B cell (primary cell): ENCODE measurements around the gene HEXIM1. TPM values are rescaled to one million over a fixed set of nuclear protein-coding genes. Genes with fewer than 3 reads are reported as not detected.

ENCODE experiments used
- ATAC-seq: fragments of 200-7000 bp; cut with Tn5 transposase; one replicate; pipeline ENCODE4 v1.10.0; 2021; ENCODE audit warnings: low read depth, mild to moderate bottlenecking, moderate number of reproducible peaks, moderate library complexity
- CTCF ChIA-PET: fragments of 350-600 bp; sonication (Branson Sonifier 250); formaldehyde crosslinking; loops from one replicate; lab custom pipeline; 2021; ENCODE audit warnings: antibody characterized with exemption, inconsistent platforms; lab: Charles Lee
- POLR2A ChIA-PET: fragments of 350-600 bp; sonication (Branson Sonifier 250); formaldehyde crosslinking; loops from one replicate; lab custom pipeline; 2021; ENCODE audit warnings: antibody characterized with exemption; lab: Charles Lee
- DNase-seq: peaks from one replicate; pipeline ENCODE4 v3.0.0; 2013
- H2AFZ ChIP-seq: 2 replicates; pipeline ENCODE4 v1.6.1; 2012; ENCODE audit warnings: mild to moderate bottlenecking, low read depth, low read length; ENCODE audit not compliant: insufficient read depth, poor library complexity, severe bottlenecking
- H3K27ac ChIP-seq, 2 donors: 1 replicate in 1 of 2; 2 replicates in 1 of 2; pipeline ENCODE4 v1.5.1; 2012 to 2013; ENCODE audit warnings: low read length in 2 of 2, mild to moderate bottlenecking in 2 of 2, moderate library complexity in 1 of 2
- H3K27me3 ChIP-seq, 4 experiments: fragments of 200-600 bp in 1 of 4; sonication (generic) in 1 of 4; replicated peaks in 1 of 4; 1 replicate in 2 of 4; 2 replicates in 2 of 4; pipeline versions ENCODE4 v1.6.1 to v1.7.0; 2013 to 2016; ENCODE audit warnings: low read length in 3 of 4, mild to moderate bottlenecking in 2 of 4, mixed read lengths in 1 of 4, moderate library complexity in 1 of 4; ENCODE audit not compliant: insufficient read depth in 4 of 4, control insufficient read depth in 3 of 4; ENCODE audit errors: control extremely low read depth in 1 of 4
- H3K36me3 ChIP-seq, 2 experiments: replicated peaks in 1 of 2; 1 replicate in 1 of 2; 2 replicates in 1 of 2; pipeline versions ENCODE4 v1.6.1 to v1.7.1; 2013; ENCODE audit warnings: low read length in 1 of 2; ENCODE audit not compliant: insufficient read depth in 2 of 2, control insufficient read depth in 1 of 2; ENCODE audit errors: control extremely low read depth in 1 of 2, extremely low read depth in 1 of 2
- H3K4me1 ChIP-seq, 2 donors: fragments of 200-600 bp in 1 of 2; sonication (generic) in 1 of 2; 1 replicate in 1 of 2; 2 replicates in 1 of 2; pipeline versions ENCODE4 v1.5.1 to v1.6.1; 2013 to 2017; ENCODE audit warnings: low read length in 2 of 2; ENCODE audit not compliant: control insufficient read depth in 2 of 2, insufficient read depth in 2 of 2
- H3K4me2 ChIP-seq: replicated peaks from 2 replicates; pipeline ENCODE3; 2012; ENCODE audit warnings: mild to moderate bottlenecking, low read depth, low read length; ENCODE audit not compliant: poor library complexity, severe bottlenecking
- H3K4me3 ChIP-seq, 5 experiments: fragments of 200-600 bp in 1 of 5; sonication (generic) in 1 of 5; 1 replicate in 3 of 5; 2 replicates in 2 of 5; pipeline versions ENCODE4 v1.5.1 to v1.7.0; 2011 to 2016; ENCODE audit warnings: low read length in 4 of 5, mild to moderate bottlenecking in 4 of 5, low read depth in 2 of 5, control low read depth in 1 of 5, moderate library complexity in 1 of 5; ENCODE audit not compliant: insufficient read depth in 1 of 5; ENCODE audit errors: control extremely low read depth in 1 of 5, extremely low read depth in 1 of 5
- H3K79me2 ChIP-seq: fragments of 200-600 bp; sonication (generic); one replicate; pipeline ENCODE4 v1.6.0; 2016; ENCODE audit warnings: low read length; ENCODE audit not compliant: control insufficient read depth, insufficient read depth
- H3K9ac ChIP-seq: fragments of 200-600 bp; sonication (generic); 2 replicates; pipeline ENCODE4 v1.6.1; 2017; ENCODE audit warnings: mild to moderate bottlenecking, low read length, moderate library complexity
- H3K9me3 ChIP-seq, 3 donors: one replicate each; pipeline versions ENCODE4 v1.6.1 to v1.7.1; 2013; ENCODE audit warnings: low read length in 2 of 3; ENCODE audit not compliant: control insufficient read depth in 2 of 3, insufficient read depth in 1 of 3; ENCODE audit errors: control extremely low read depth in 1 of 3
- H4K20me1 ChIP-seq: 2 replicates; pipeline ENCODE4 v1.6.0; 2012; ENCODE audit warnings: mild to moderate bottlenecking, low read length; ENCODE audit not compliant: insufficient read depth, control insufficient read depth, poor library complexity, severe bottlenecking
- H3K27ac Mint-ChIP-seq: one replicate; pipeline ENCODE4 v1.8.0; 2021; ENCODE audit warnings: mixed read lengths
- H3K27me3 Mint-ChIP-seq: one replicate; pipeline ENCODE4 v1.8.0; 2021; ENCODE audit warnings: mixed read lengths
- H3K4me1 Mint-ChIP-seq: one replicate; pipeline ENCODE4 v1.8.0; 2021; ENCODE audit warnings: mixed read lengths
- H3K4me3 Mint-ChIP-seq: one replicate; pipeline ENCODE4 v1.8.0; 2021; ENCODE audit warnings: mixed read lengths
- H3K9me3 Mint-ChIP-seq: one replicate; pipeline ENCODE4 v1.8.0; 2022; ENCODE audit warnings: mixed read lengths; ENCODE audit not compliant: insufficient read depth
- CTCF ChIP-seq: fragments of 200-600 bp; IDR thresholded peaks from one replicate; pipeline ENCODE4 v1.8.0; 2022; ENCODE audit warnings: antibody characterized with exemption, mild to moderate bottlenecking
- EZH2 ChIP-seq: IDR thresholded peaks from 2 replicates; pipeline ENCODE4 v1.6.1; 2012; ENCODE audit warnings: borderline replicate concordance, low read depth, mild to moderate bottlenecking, moderate library complexity, low read length; ENCODE audit not compliant: insufficient read depth, poor library complexity, severe bottlenecking
- WGBS: methylation state at CpG from one replicate; pipeline ENCODE4 v1.1.5; 2013; ENCODE audit warnings: missing lambda C conversion rate; ENCODE audit not compliant: insufficient coverage; 5-methylcytosine and 5-hydroxymethylcytosine counted together
- intact Hi-C: fragments of 100-400 bp; cut with micrococcal nuclease; formaldehyde crosslinking; loops from one replicate; pipeline ENCODE4 v1.10.0; 2022
- polyA plus RNA-seq: library from polyadenylated mRNA; depleted of rRNA; stranded (reverse); fragments of >200 nt; gene quantifications from 2 replicates; pipeline ENCODE4 v1.2.3, GENCODE V29; 2012
- total RNA-seq, 2 donors: library from RNA; stranded (reverse); fragments of 120-200 nt in 1 of 2; gene quantifications; 1 replicate in 1 of 2; 2 replicates in 1 of 2; pipeline versions ENCODE4 v1.2.3 to v1.2.4, GENCODE V29; 2013 to 2022

HEXIM1 gene
- total and polyA plus RNA-seq, 2 donors (not counting 1 experiment from before 2014, with no cell fraction given) = 23.7 to 48.9 TPM

- POLR2A ChIA-PET = no interaction called here
- Histone ChIP-seq H3K9me3 (no peaks in the 10 kb centered on the region), H3K4me2 (no peak overlapping the region), H3K9ac (no peak overlapping the region), H2AFZ (no peak overlapping the region), H3K36me3 (no peaks in the 10 kb centered on the region), H3K79me2 (no peaks in the 10 kb centered on the region), H3K27ac (no peak overlapping the region), H3K4me1 (peaks cover 7 to 9% of the 10 kb centered on the region in 2 donors), H3K27me3 (peaks cover 0 to 2% (median 0%) of the 10 kb centered on the region in 4 experiments), H3K4me3 (no peak overlapping the region), H4K20me1 (no peaks in the 10 kb centered on the region)
- no peaks in the 10 kb centered on the region for H3K9me3 Mint-ChIP-seq
- H3K27ac Mint-ChIP-seq = no peak overlapping the region
- H3K4me1 Mint-ChIP-seq = peaks cover 6% of the 10 kb centered on the region
- H3K27me3 Mint-ChIP-seq = no peaks in the 10 kb centered on the region
- H3K4me3 Mint-ChIP-seq = no peak overlapping the region
- 96% methylated on average over 4 of the region's 7 CpGs for WGBS
- CTCF ChIA-PET = interaction anchor here (1.4 kb wide), 1 partner anchor 20 kb away, joined by 6 read pairs; no protein-coding TSS in a partner anchor
- DNase-seq = no peak
- TF ChIP-seq EZH2 (no peak), CTCF (no peak)
- no peak for ATAC-seq
- intact Hi-C loops = no loop called here
These were observed 29.3 kb downstream of the HEXIM1 start for GRCh38 chr17:45177563-45177962.

DNA sequence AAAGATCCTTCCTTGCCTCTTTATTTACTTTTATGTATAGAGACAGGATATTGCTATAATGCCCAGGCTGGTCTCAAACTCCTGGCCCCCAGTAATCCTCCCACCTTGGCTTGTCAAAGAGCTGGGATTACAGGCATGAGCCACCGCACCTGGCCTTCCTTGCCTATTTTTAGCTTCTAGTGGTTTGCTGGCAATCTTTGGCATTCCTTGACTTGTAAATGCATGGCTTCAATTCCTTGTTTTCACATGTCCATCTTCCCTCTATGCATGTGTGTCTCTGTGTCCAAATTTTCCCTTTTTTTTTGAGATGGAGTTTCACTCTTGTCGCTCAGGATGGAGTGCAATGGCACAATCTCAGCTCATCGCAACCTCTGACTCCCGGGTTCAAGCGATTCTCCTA lies 35.9 kb downstream of the HEXIM1 start:
- no peak overlapping the region for H3K4me3 ChIP-seq
- intact Hi-C loops = no loop called here
- no peak for ATAC-seq

More for the DNA sequence above, 35.9 kb downstream of the HEXIM1 start:
- no peak overlapping the region for H3K27ac ChIP-seq
- no peaks in the 10 kb centered on the region for H3K36me3 ChIP-seq
- no peak overlapping the region for H3K4me2 ChIP-seq
- H3K4me1 Mint-ChIP-seq = no peaks in the 10 kb centered on the region
- H3K4me3 Mint-ChIP-seq = no peak overlapping the region
- H3K9me3 ChIP-seq = no peaks in the 10 kb centered on the region
- ChIA-PET POLR2A (no interaction called here), CTCF (interaction anchor here (0.9 to 1.4 kb wide), 2 partner anchors 13 to 49 kb away, joined by 3 to 5 read pairs; partner anchors contain the start of gene ACBD4)
- H3K9me3 Mint-ChIP-seq = no peaks in the 10 kb centered on the region
- no peaks in the 10 kb centered on the region for H3K27me3 Mint-ChIP-seq
- no peak overlapping the region for H2AFZ ChIP-seq
- H3K4me1 ChIP-seq = no peaks in the 10 kb centered on the region
- H3K27me3 ChIP-seq = peaks cover 0 to 2% (median 0%) of the 10 kb centered on the region in 4 experiments
- no peak overlapping the region for H3K9ac ChIP-seq
- TF ChIP-seq CTCF = no peak
- TF ChIP-seq EZH2 = no peak
- H4K20me1 ChIP-seq = no peaks in the 10 kb centered on the region
- no peak overlapping the region for H3K27ac Mint-ChIP-seq
- 100% methylated on average over 5 of the region's 5 CpGs for WGBS
- DNase-seq = no peak
- no peaks in the 10 kb centered on the region for H3K79me2 ChIP-seq
